Measurements from ENCODE around the gene OPRL1. TPM values are rescaled to one million over a fixed set of nuclear protein-coding genes. Genes with fewer than 3 reads are reported as not detected.

The OPRL1 gene
- polyA plus RNA-seq, 4 donors: 0.30 to 0.61 TPM; not detected in 2

- FAIRE-seq (no peak), DNase-seq (no peak)
- Histone ChIP-seq H3K27ac (ENCODE audit: low read depth in 1 of 3, low read length in 2 of 3) (no peak overlapping the region), H3K36me3 (ENCODE audit: control insufficient read depth in 3 of 3, insufficient read depth in 2 of 3, low read depth in 1 of 3, low read length in 3 of 3) (no peaks in the 10 kb centered on the region), H3K9me3 (ENCODE audit: control insufficient read depth in 2 of 2, insufficient read depth in 1 of 2, low read depth in 1 of 2, low read length in 1 of 2) (no peaks in the 10 kb centered on the region), H3K4me1 (ENCODE audit: control insufficient read depth in 3 of 3, insufficient read depth in 2 of 3, low read depth in 1 of 3, low read length in 2 of 3) (no peaks in the 10 kb centered on the region), H3K27me3 (ENCODE audit: control insufficient read depth in 3 of 3, insufficient read depth in 3 of 3, low read length in 3 of 3) (peaks cover 0 to 18% (median 0%) of the 10 kb centered on the region in 3 donors), H3K4me3 (ENCODE audit: low read depth in 1 of 3, low read length in 3 of 3) (no peak overlapping the region)
- 42 to 68% (median 53%) methylated on average over 11 of the region's 11 CpGs for WGBS, 3 donors
Measured at GRCh38 chr20:64095927-64096326, 16.0 kb downstream of the OPRL1 start.

DNA sequence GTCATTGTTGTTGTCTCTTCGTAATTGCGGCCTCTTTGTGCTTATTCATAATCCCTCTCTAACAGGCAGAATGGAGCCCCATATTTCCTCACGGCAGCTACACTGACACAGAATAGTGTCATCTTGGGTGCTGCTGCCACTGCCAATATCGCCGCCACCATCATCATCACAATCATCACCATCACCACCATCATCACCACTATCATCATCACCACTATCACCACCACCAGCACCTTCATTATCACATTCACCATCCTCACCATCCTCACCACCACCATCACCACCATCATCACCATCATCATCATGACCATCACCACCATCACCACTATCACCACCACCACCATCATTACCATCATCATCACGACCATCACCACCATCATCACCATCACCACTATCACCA, 16.7 kb downstream of the OPRL1 start:
- peaks cover 0 to 24% (median 3%) of the 10 kb centered on the region in 3 donors for H3K27me3 ChIP-seq (ENCODE audit: control insufficient read depth in 3 of 3, insufficient read depth in 3 of 3, low read length in 3 of 3)
- WGBS, 3 donors: 80 to 87% (median 81%) methylated on average over 6 of the region's 6 CpGs
- no peak for FAIRE-seq
- DNase-seq: no peak
- no peaks in the 10 kb centered on the region for H3K36me3 ChIP-seq (ENCODE audit: control insufficient read depth in 3 of 3, insufficient read depth in 2 of 3, low read depth in 1 of 3, low read length in 3 of 3)
- no peak overlapping the region for H3K4me3 ChIP-seq (ENCODE audit: low read depth in 1 of 3, low read length in 3 of 3)
- H3K4me1 ChIP-seq (ENCODE audit: control insufficient read depth in 3 of 3, insufficient read depth in 2 of 3, low read depth in 1 of 3, low read length in 2 of 3): no peaks in the 10 kb centered on the region
- no peaks in the 10 kb centered on the region for H3K9me3 ChIP-seq (ENCODE audit: control insufficient read depth in 2 of 2, insufficient read depth in 1 of 2, low read depth in 1 of 2, low read length in 1 of 2)
- H3K27ac ChIP-seq (ENCODE audit: low read depth in 1 of 3, low read length in 2 of 3): no peak overlapping the region

DNA sequence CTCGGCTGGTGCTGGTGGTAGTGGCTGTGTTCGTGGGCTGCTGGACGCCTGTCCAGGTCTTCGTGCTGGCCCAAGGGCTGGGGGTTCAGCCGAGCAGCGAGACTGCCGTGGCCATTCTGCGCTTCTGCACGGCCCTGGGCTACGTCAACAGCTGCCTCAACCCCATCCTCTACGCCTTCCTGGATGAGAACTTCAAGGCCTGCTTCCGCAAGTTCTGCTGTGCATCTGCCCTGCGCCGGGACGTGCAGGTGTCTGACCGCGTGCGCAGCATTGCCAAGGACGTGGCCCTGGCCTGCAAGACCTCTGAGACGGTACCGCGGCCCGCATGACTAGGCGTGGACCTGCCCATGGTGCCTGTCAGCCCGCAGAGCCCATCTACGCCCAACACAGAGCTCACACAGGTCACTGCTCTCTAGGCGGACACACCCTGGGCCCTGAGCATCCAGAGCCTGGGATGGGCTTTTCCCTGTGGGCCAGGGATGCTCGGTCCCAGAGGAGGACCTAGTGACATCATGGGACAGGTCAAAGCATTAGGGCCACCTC, 18.7 kb downstream of the OPRL1 start:
- 92 to 94% (median 93%) methylated on average over 28 of the region's 28 CpGs for WGBS, 3 donors
- Histone ChIP-seq H3K9me3 (ENCODE audit: control insufficient read depth in 2 of 2, insufficient read depth in 1 of 2, low read depth in 1 of 2, low read length in 1 of 2) (no peaks in the 10 kb centered on the region), H3K4me3 (ENCODE audit: low read depth in 1 of 3, low read length in 3 of 3) (no peak overlapping the region), H3K27me3 (ENCODE audit: control insufficient read depth in 3 of 3, insufficient read depth in 3 of 3, low read length in 3 of 3) (peaks cover 0 to 33% (median 8%) of the 10 kb centered on the region in 3 donors), H3K36me3 (ENCODE audit: control insufficient read depth in 3 of 3, insufficient read depth in 2 of 3, low read depth in 1 of 3, low read length in 3 of 3) (no peaks in the 10 kb centered on the region), H3K4me1 (ENCODE audit: control insufficient read depth in 3 of 3, insufficient read depth in 2 of 3, low read depth in 1 of 3, low read length in 2 of 3) (no peaks in the 10 kb centered on the region), H3K27ac (ENCODE audit: low read depth in 1 of 3, low read length in 2 of 3) (no peak overlapping the region)
- DNase-seq (no peak), FAIRE-seq (no peak)

DNA sequence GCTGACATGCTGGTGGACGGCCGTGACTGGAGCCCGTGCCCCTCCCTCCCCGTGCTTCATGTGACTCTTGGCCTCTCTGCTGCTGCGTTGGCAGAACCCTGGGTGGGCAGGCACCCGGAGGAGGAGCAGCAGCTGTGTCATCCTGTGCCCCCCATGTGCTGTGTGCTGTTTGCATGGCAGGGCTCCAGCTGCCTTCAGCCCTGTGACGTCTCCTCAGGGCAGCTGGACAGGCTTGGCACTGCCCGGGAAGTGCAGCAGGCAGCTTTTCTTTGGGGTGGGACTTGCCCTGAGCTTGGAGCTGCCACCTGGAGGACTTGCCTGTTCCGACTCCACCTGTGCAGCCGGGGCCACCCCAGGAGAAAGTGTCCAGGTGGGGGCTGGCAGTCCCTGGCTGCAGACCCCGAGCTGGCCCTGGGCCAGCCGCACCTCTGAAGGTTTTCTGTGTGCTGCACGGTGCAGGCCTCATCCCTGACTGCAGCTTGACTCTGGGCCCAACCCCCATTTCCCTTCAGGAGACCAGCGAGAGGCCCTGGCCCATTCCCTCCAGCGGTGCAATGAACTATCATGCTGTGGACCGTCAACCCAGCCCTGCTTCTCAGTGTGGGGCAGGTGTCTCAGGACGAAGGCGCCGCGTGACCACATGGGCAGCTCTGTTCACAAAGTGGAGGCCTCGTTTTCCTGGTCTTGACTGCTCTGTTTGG, 19.4 kb downstream of the OPRL1 start:
- Histone ChIP-seq H3K4me3 (ENCODE audit: low read depth in 1 of 3, low read length in 3 of 3) (no peak overlapping the region), H3K4me1 (ENCODE audit: control insufficient read depth in 3 of 3, insufficient read depth in 2 of 3, low read depth in 1 of 3, low read length in 2 of 3) (no peaks in the 10 kb centered on the region), H3K9me3 (ENCODE audit: control insufficient read depth in 2 of 2, insufficient read depth in 1 of 2, low read depth in 1 of 2, low read length in 1 of 2) (no peaks in the 10 kb centered on the region), H3K36me3 (ENCODE audit: control insufficient read depth in 3 of 3, insufficient read depth in 2 of 3, low read depth in 1 of 3, low read length in 3 of 3) (no peaks in the 10 kb centered on the region), H3K27ac (ENCODE audit: low read depth in 1 of 3, low read length in 2 of 3) (no peak overlapping the region), H3K27me3 (ENCODE audit: control insufficient read depth in 3 of 3, insufficient read depth in 3 of 3, low read length in 3 of 3) (peaks cover 2 to 40% (median 8%) of the 10 kb centered on the region in 3 donors)
- FAIRE-seq: no peak
- DNase-seq: no peak
- WGBS, 3 donors: 63 to 82% (median 76%) methylated on average over 20 to 21 of the region's 21 CpGs

- Histone ChIP-seq H3K9me3 (ENCODE audit: control insufficient read depth in 2 of 2, insufficient read depth in 1 of 2, low read depth in 1 of 2, low read length in 1 of 2) (no peaks in the 10 kb centered on the region), H3K4me3 (ENCODE audit: low read depth in 1 of 3, low read length in 3 of 3) (no peak overlapping the region), H3K4me1 (ENCODE audit: control insufficient read depth in 3 of 3, insufficient read depth in 2 of 3, low read depth in 1 of 3, low read length in 2 of 3) (no peaks in the 10 kb centered on the region), H3K27ac (ENCODE audit: low read depth in 1 of 3, low read length in 2 of 3) (no peak overlapping the region), H3K36me3 (ENCODE audit: control insufficient read depth in 3 of 3, insufficient read depth in 2 of 3, low read depth in 1 of 3, low read length in 3 of 3) (no peaks in the 10 kb centered on the region), H3K27me3 (ENCODE audit: control insufficient read depth in 3 of 3, insufficient read depth in 3 of 3, low read length in 3 of 3) (peaks cover 2 to 41% (median 8%) of the 10 kb centered on the region in 3 donors)
- WGBS, 3 donors: 54 to 74% (median 60%) methylated on average over 13 to 14 of the region's 14 CpGs
- DNase-seq (no peak), FAIRE-seq (no peak)
Measured at GRCh38 chr20:64099880-64100565, 20.1 kb downstream of the OPRL1 start.

DNA sequence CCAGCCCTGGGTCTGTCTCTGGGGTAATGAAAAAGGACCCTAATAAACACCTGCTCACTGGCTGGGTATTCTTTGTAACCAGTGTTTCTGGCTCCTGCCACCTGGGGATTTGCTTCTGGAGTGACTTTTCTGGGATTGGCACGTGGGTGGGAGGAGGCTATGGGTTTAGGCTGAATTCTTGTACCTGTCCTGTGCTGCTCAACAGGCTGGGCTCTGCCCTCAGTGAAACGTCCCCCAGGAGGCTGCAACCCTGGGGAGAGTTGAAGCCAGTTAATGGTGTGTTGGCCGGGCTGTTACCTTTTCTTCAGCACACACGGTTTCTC, 20.6 kb downstream of the OPRL1 start:
- 43 to 66% (median 57%) methylated on average over 4 of the region's 4 CpGs for WGBS, 3 donors
- peaks cover 2 to 41% (median 8%) of the 10 kb centered on the region in 3 donors for H3K27me3 ChIP-seq (ENCODE audit: control insufficient read depth in 3 of 3, insufficient read depth in 3 of 3, low read length in 3 of 3)
- no peak overlapping the region for H3K27ac ChIP-seq (ENCODE audit: low read depth in 1 of 3, low read length in 2 of 3)
- no peaks in the 10 kb centered on the region for H3K4me1 ChIP-seq (ENCODE audit: control insufficient read depth in 3 of 3, insufficient read depth in 2 of 3, low read depth in 1 of 3, low read length in 2 of 3)
- no peak overlapping the region for H3K4me3 ChIP-seq (ENCODE audit: low read depth in 1 of 3, low read length in 3 of 3)
- H3K36me3 ChIP-seq (ENCODE audit: control insufficient read depth in 3 of 3, insufficient read depth in 2 of 3, low read depth in 1 of 3, low read length in 3 of 3): no peaks in the 10 kb centered on the region
- FAIRE-seq (no peak), DNase-seq (no peak)
- H3K9me3 ChIP-seq (ENCODE audit: control insufficient read depth in 2 of 2, insufficient read depth in 1 of 2, low read depth in 1 of 2, low read length in 1 of 2): no peaks in the 10 kb centered on the region

GRCh38 chr20:64100946-64101688, 21.2 kb downstream of the OPRL1 start:
- WGBS, 3 donors: 75 to 82% (median 76%) methylated on average over 9 of the region's 9 CpGs
- Histone ChIP-seq H3K27ac (ENCODE audit: low read depth in 1 of 3, low read length in 2 of 3) (no peak overlapping the region), H3K4me3 (ENCODE audit: low read depth in 1 of 3, low read length in 3 of 3) (no peak overlapping the region), H3K36me3 (ENCODE audit: control insufficient read depth in 3 of 3, insufficient read depth in 2 of 3, low read depth in 1 of 3, low read length in 3 of 3) (no peaks in the 10 kb centered on the region), H3K4me1 (ENCODE audit: control insufficient read depth in 3 of 3, insufficient read depth in 2 of 3, low read depth in 1 of 3, low read length in 2 of 3) (no peaks in the 10 kb centered on the region), H3K27me3 (ENCODE audit: control insufficient read depth in 3 of 3, insufficient read depth in 3 of 3, low read length in 3 of 3) (peaks cover 2 to 41% (median 8%) of the 10 kb centered on the region in 3 donors), H3K9me3 (ENCODE audit: control insufficient read depth in 2 of 2, insufficient read depth in 1 of 2, low read depth in 1 of 2, low read length in 1 of 2) (no peaks in the 10 kb centered on the region)
- FAIRE-seq (no peak), DNase-seq (no peak)
